SK-N-SH (cell line): ENCODE results near the gene PSMB5. TPM values are rescaled to one million over a fixed set of nuclear protein-coding genes. Genes with fewer than 3 reads are reported as not detected.
A peak's percentile ranks its signal among the peaks of the same experiment; 100 is the strongest.

Source experiments
- CTCF ChIA-PET: fragments of 300-600, 350-600 bp; formaldehyde crosslinking; extraction: SDS; loops from one replicate; lab custom pipeline; 2021; lab: Yijun Ruan, JAX
- POLR2A ChIA-PET: fragments of 350-600 bp; sonication (Branson Sonifier 250); formaldehyde crosslinking; extraction: SDS; loops from one replicate; lab custom pipeline; 2020; ENCODE audit warnings: antibody characterized with exemption, inconsistent platforms; lab: Yijun Ruan, JAX
- DNase-seq: peaks from one replicate; pipeline ENCODE4 v3.0.0; 2012
- H2AFZ ChIP-seq: fragments of 200-600 bp; sonication (generic); 2 replicates; pipeline ENCODE4 v1.8.1; 2016; ENCODE audit warnings: antibody characterized with exemption, mild to moderate bottlenecking, low read depth
- H3F3A ChIP-seq: fragments of 200-600 bp; sonication (generic); replicated peaks from 2 replicates; pipeline ENCODE3; 2016; ENCODE audit warnings: antibody characterized with exemption, mild to moderate bottlenecking; ENCODE audit not compliant: insufficient read depth
- H3K27ac ChIP-seq, 2 experiments: fragments of 200-500 bp in 1 of 2; fragments of 200-600 bp in 1 of 2; sonication (Bioruptor generic) in 1 of 2; sonication (generic), shearing (Covaris generic) in 1 of 2; 2 replicates each; pipeline versions ENCODE4 v1.5.1 to v1.6.1; 2014 to 2016; ENCODE audit warnings: low read depth in 2 of 2, inconsistent platforms in 1 of 2, low read length in 1 of 2, mild to moderate bottlenecking in 1 of 2, mixed read lengths in 1 of 2
- H3K27me3 ChIP-seq: fragments of 200-600 bp; sonication (generic), shearing (Covaris generic); 2 replicates; pipeline ENCODE4 v1.6.1; 2016; ENCODE audit warnings: mixed run types; ENCODE audit not compliant: insufficient read depth
- H3K36me3 ChIP-seq, 2 experiments: fragments of 200-500 bp in 1 of 2; fragments of 200-600 bp in 1 of 2; sonication (Bioruptor generic) in 1 of 2; sonication (generic) in 1 of 2; replicated peaks in 1 of 2; 2 replicates each; pipeline versions ENCODE3 to v1.5.1; 2014 to 2016; ENCODE audit warnings: low read length in 1 of 2, mild to moderate bottlenecking in 1 of 2; ENCODE audit not compliant: insufficient read depth in 2 of 2, control insufficient read depth in 1 of 2
- H3K4me1 ChIP-seq, 2 experiments: fragments of 200-500 bp in 1 of 2; fragments of 200-600 bp in 1 of 2; sonication (Bioruptor generic) in 1 of 2; sonication (generic), shearing (Covaris generic) in 1 of 2; 2 replicates each; pipeline versions ENCODE4 v1.5.1 to v1.6.1; 2014 to 2016; ENCODE audit warnings: low read depth in 1 of 2, low read length in 1 of 2, mixed run types in 1 of 2; ENCODE audit not compliant: insufficient read depth in 2 of 2, control insufficient read depth in 1 of 2
- H3K4me2 ChIP-seq: fragments of 200-600 bp; sonication (generic), shearing (Covaris generic); 2 replicates; pipeline ENCODE4 v1.6.1; 2017; ENCODE audit warnings: mixed run types
- H3K4me3 ChIP-seq, 2 experiments: fragments of 200-500 bp in 1 of 2; fragments of 200-600 bp in 1 of 2; sonication (Bioruptor generic) in 1 of 2; sonication (generic), shearing (Covaris generic) in 1 of 2; 2 replicates each; pipeline versions ENCODE4 v1.5.1 to v1.8.1; 2014 to 2016; ENCODE audit warnings: low read depth in 2 of 2, inconsistent platforms in 1 of 2, low read length in 1 of 2, mild to moderate bottlenecking in 1 of 2, mixed read lengths in 1 of 2, moderate library complexity in 1 of 2
- H3K79me2 ChIP-seq: fragments of 200-600 bp; sonication (generic); 2 replicates; pipeline ENCODE4 v1.8.1; 2017; ENCODE audit warnings: mild to moderate bottlenecking; ENCODE audit not compliant: insufficient read depth
- H3K9ac ChIP-seq: fragments of 200-600 bp; sonication (generic); 2 replicates; pipeline ENCODE4 v1.6.1; 2017; ENCODE audit warnings: mixed run types
- H3K9me2 ChIP-seq: fragments of 200-600 bp; sonication (generic); 2 replicates; pipeline ENCODE4 v1.6.1; 2017; ENCODE audit warnings: mixed run types
- H3K9me3 ChIP-seq: fragments of 200-600 bp; sonication (generic); 2 replicates; pipeline ENCODE4 v1.6.1; 2017; ENCODE audit warnings: mixed run types, mild to moderate bottlenecking, moderate library complexity
- H4K20me1 ChIP-seq: fragments of 200-600 bp; sonication (generic); 2 replicates; pipeline ENCODE4 v1.6.1; 2017; ENCODE audit warnings: mild to moderate bottlenecking, mixed run types; ENCODE audit not compliant: insufficient read depth
- CHD2 ChIP-seq: fragments of 150-350 bp; IDR thresholded peaks from 2 replicates; pipeline ENCODE4 v1.6.1; 2018; ENCODE audit warnings: low read length; ENCODE audit not compliant: partially characterized antibody
- FOSL2 ChIP-seq: IDR thresholded peaks from 2 replicates; pipeline ENCODE4 v1.4.0; 2012; ENCODE audit warnings: low read depth, mild to moderate bottlenecking, moderate library complexity, borderline replicate concordance
- FOXM1 ChIP-seq: IDR thresholded peaks from 2 replicates; pipeline ENCODE4 v1.4.0; 2012; ENCODE audit warnings: low read depth, mild to moderate bottlenecking
- JUND ChIP-seq: IDR thresholded peaks from 2 replicates; pipeline ENCODE4 v1.4.0; 2012
- MAX ChIP-seq: IDR thresholded peaks from 2 replicates; pipeline ENCODE4 v1.4.0; 2012; ENCODE audit warnings: low read depth
- MEF2A ChIP-seq: IDR thresholded peaks from 2 replicates; pipeline ENCODE4 v1.4.0; 2012; ENCODE audit warnings: low read depth, borderline replicate concordance
- NFIC ChIP-seq: IDR thresholded peaks from 2 replicates; pipeline ENCODE4 v1.4.0; 2012; ENCODE audit warnings: borderline replicate concordance
- NRF1 ChIP-seq: IDR thresholded peaks from 2 replicates; pipeline ENCODE4 v1.6.1; 2012; ENCODE audit warnings: low read depth, mild to moderate bottlenecking, low read length
- POLR2AphosphoS5 ChIP-seq: IDR thresholded peaks from 2 replicates; pipeline ENCODE4 v1.6.1; 2012; ENCODE audit warnings: low read depth, low read length
- RFX5 ChIP-seq: IDR thresholded peaks from 2 replicates; pipeline ENCODE4 v1.6.1; 2012; ENCODE audit warnings: mild to moderate bottlenecking, improper control_type of control experiment, low read length
- RXRA ChIP-seq: IDR thresholded peaks from 2 replicates; pipeline ENCODE4 v1.4.0; 2012; ENCODE audit warnings: low read depth, mild to moderate bottlenecking, borderline replicate concordance
- SIN3A ChIP-seq: IDR thresholded peaks from 2 replicates; pipeline ENCODE4 v1.6.1; 2012; ENCODE audit warnings: low read depth, mild to moderate bottlenecking, low read length, moderate library complexity, borderline replicate concordance
- TAF1 ChIP-seq: IDR thresholded peaks from 2 replicates; pipeline ENCODE4 v1.6.1; 2012; ENCODE audit warnings: low read depth, mild to moderate bottlenecking, low read length, moderate library complexity, borderline replicate concordance
- TCF12 ChIP-seq: IDR thresholded peaks from 2 replicates; pipeline ENCODE4 v1.4.0; 2012
- ZBTB33 ChIP-seq: IDR thresholded peaks from 2 replicates; pipeline ENCODE4 v1.4.0; 2012; ENCODE audit warnings: low read depth, borderline replicate concordance
- polyA plus RNA-seq, 3 experiments: library from polyadenylated mRNA; depleted of rRNA; stranded (reverse); fragments of >200 nt; gene quantifications; 2 replicates each; pipeline ENCODE4 v1.2.3, GENCODE V29; 2012

The PSMB5 gene
- polyA plus RNA-seq, 1 of the 3 experiments (the other 2 are of a cell fraction): 337 TPM

GRCh38 chr14:22977684-22978486, 56.8 kb downstream of the PSMB5 start (continued):
- TF ChIP-seq FOSL2: peak; percentile 73; the same call in 1 of the 2 replicates
- TF ChIP-seq POLR2AphosphoS5: no peak
- no peak for TF ChIP-seq CHD2
- no peak for TF ChIP-seq MAX
- no peak for TF ChIP-seq TAF1
- TF ChIP-seq NRF1: no peak
- TF ChIP-seq MEF2A: no peak
- 0 out of 2 replicates have a peak, but pooled peaks have one; percentile 22 for TF ChIP-seq ZBTB33
- peak; percentile 86 for TF ChIP-seq JUND
- peak; percentile 72 for TF ChIP-seq RXRA

GRCh38 chr14:22977434-22977683, 57.3 kb downstream of the PSMB5 start:
- ChIA-PET CTCF (interaction anchor here (0.8 to 34.9 kb wide), 11 partner anchors 8 to 100 kb away, joined by 3 to 1566 read pairs (median 8); partner anchors contain the start of genes AJUBA, CDH24, HAUS4 and PRMT5), POLR2A (interaction anchor here (0.8 to 1.6 kb wide), 4 partner anchors 20 to 94 kb away, joined by 3 to 5 read pairs (median 4); partner anchors contain the start of genes HAUS4 and PRMT5)
- Histone ChIP-seq H3K9me3 (no peaks in the 10 kb centered on the region), H2AFZ (no peak overlapping the region), H3K27me3 (no peaks in the 10 kb centered on the region), H3K36me3 (peaks cover 22 to 31% of the 10 kb centered on the region in 2 experiments), H3K4me2 (peak overlapping the region; percentile 94), H3F3A (peaks cover 36% of the 10 kb centered on the region), H3K9me2 (no peaks in the 10 kb centered on the region), H3K4me1 (peaks cover 41 to 45% of the 10 kb centered on the region in 2 experiments), H4K20me1 (no peaks in the 10 kb centered on the region), H3K4me3 (0 out of 4 replicates have a peak overlapping the region, but pooled peaks of 1 of the 2 experiments have one; percentile 7), H3K27ac (peak overlapping the region; percentile 89 to 92), H3K79me2 (peaks cover 48% of the 10 kb centered on the region), H3K9ac (peak overlapping the region; percentile 53)
- no peak for DNase-seq
- TF ChIP-seq SIN3A: no peak
- TF ChIP-seq JUND: no peak
- TF ChIP-seq TCF12: no peak
- no peak for TF ChIP-seq NFIC
- TF ChIP-seq FOXM1: no peak
- TF ChIP-seq TAF1: no peak
- TF ChIP-seq RXRA: no peak
- no peak for TF ChIP-seq RFX5
